HL-60 (cell line): ENCODE data around the gene RAB40B.
"Not testable (repeated sequence)": the region's sequence is repeated elsewhere in the genome, so short reads cannot be mapped to it uniquely, and the experiment has no call there.

Source experiments
- CTCF ChIP-seq: IDR thresholded peaks from one replicate; pipeline ENCODE4 v1.5.1; 2011; ENCODE audit warnings: low read length, control low read depth, inconsistent platforms; ENCODE audit not compliant: insufficient read depth
- POLR2AphosphoS5 ChIP-seq: IDR thresholded peaks from 2 replicates; pipeline ENCODE4 v1.6.1; 2012; ENCODE audit warnings: low read depth

GRCh38 chr17:82744736-82745135, 46.2 kb upstream of the RAB40B start:
- TF ChIP-seq CTCF, POLR2AphosphoS5: not testable (repeated sequence)
